ENCODE measurements around the gene STOM.
"Not testable (repeated sequence)": the region's sequence is repeated elsewhere in the genome, so short reads cannot be mapped to it uniquely, and the experiment has no call there.

- TF ChIP-seq GABPA (IDR thresholded peaks at IDR 0.05; ENCODE audit: low read depth); CTCF (IDR thresholded peaks at IDR 0.05); JUND (IDR thresholded peaks at IDR 0.05); TAF1 (IDR thresholded peaks at IDR 0.05; ENCODE audit: borderline replicate concordance, low read depth, low read length); REST (IDR thresholded peaks at IDR 0.05; ENCODE audit: low read depth, low read length); FOXM1 (IDR thresholded peaks at IDR 0.05; ENCODE audit: low read depth): not testable (repeated sequence)
These were observed 27.2 kb upstream of the STOM start for GRCh38 chr9:121397277-121397676.
